Fibroblast of villous mesenchyme (primary cell): ENCODE results near the gene RBP3. TPM values are rescaled to one million over a fixed set of nuclear protein-coding genes. Genes with fewer than 3 reads are reported as not detected.

Source experiments
- DNase-seq: peaks from one replicate; pipeline ENCODE4 v3.0.0-alpha.2; 2010; ENCODE audit warnings: low read depth
- H3K4me3 ChIP-seq: 2 replicates; pipeline ENCODE4 v1.5.1; 2011; ENCODE audit warnings: low read depth, mild to moderate bottlenecking, low read length
- CTCF ChIP-seq: IDR thresholded peaks from 2 replicates; pipeline ENCODE4 v1.5.1; 2012; ENCODE audit warnings: low read depth, mild to moderate bottlenecking, low read length; ENCODE audit not compliant: insufficient read depth
- total RNA-seq: library from RNA; depleted of rRNA; stranded (reverse); fragments of >200 nt; gene quantifications from 2 replicates; pipeline ENCODE4 v1.2.3, GENCODE V29; 2012

RBP3 gene
- total RNA-seq, 1 donor: not detected

- no peak for DNase-seq
- no peak overlapping the region for H3K4me3 ChIP-seq
- no peak for TF ChIP-seq CTCF
Observed at GRCh38 chr10:47364911-47365310, 16.7 kb downstream of the RBP3 start.

- no peak for TF ChIP-seq CTCF
- H3K4me3 ChIP-seq: no peak overlapping the region
- no peak for DNase-seq
Observed at GRCh38 chr10:47365431-47366180, 17.4 kb downstream of the RBP3 start.

GRCh38 chr10:47366181-47366631 is 18.0 kb downstream of the RBP3 start:
- H3K4me3 ChIP-seq: no peak overlapping the region
- no peak for DNase-seq
- no peak for TF ChIP-seq CTCF

- DNase-seq: no peak
- H3K4me3 ChIP-seq: no peak overlapping the region
- no peak for TF ChIP-seq CTCF
Observed at GRCh38 chr10:47366731-47367460, 18.7 kb downstream of the RBP3 start.

- H3K4me3 ChIP-seq: no peak overlapping the region
- DNase-seq: no peak
- no peak for TF ChIP-seq CTCF
Observed at GRCh38 chr10:47367646-47368045, 19.5 kb downstream of the RBP3 start.

- no peak for TF ChIP-seq CTCF
- DNase-seq: no peak
- H3K4me3 ChIP-seq: no peak overlapping the region
Observed at GRCh38 chr10:47368431-47369180, 20.4 kb downstream of the RBP3 start.
